Measurements from ENCODE around the gene CTCFL. TPM values are rescaled to one million over a fixed set of nuclear protein-coding genes. Genes with fewer than 3 reads are reported as not detected.

CTCFL gene
- total and polyA plus RNA-seq, 2 of the 13 experiments (the other 11 are each of a cell fraction or from before 2014, with no cell fraction given): 0.04 TPM; not detected in 1

- TF ChIP-seq ZBTB49 (CRISPR knock-in tag; IDR thresholded peaks at IDR 0.05; ENCODE audit: borderline replicate concordance): no peak
- TF ChIP-seq THYN1 (CRISPR knock-in tag; IDR thresholded peaks at IDR 0.05; ENCODE audit: borderline replicate concordance, low read depth): no peak
- TF ChIP-seq POLR2A (IDR thresholded peaks at IDR 0.05; ENCODE audit: insufficient read depth in 1 of 2, low read depth in 2 of 2, low read length in 2 of 2): peak in 1 of 2 experiments; percentile 49; a peak in 2 of 4 replicates
- TF ChIP-seq HES4 (CRISPR knock-in tag; IDR thresholded peaks at IDR 0.05; ENCODE audit: borderline replicate concordance): peak; percentile 49; the same call in 1 of the 2 replicates
- no peak for TF ChIP-seq ZNF737 (CRISPR knock-in tag; IDR thresholded peaks at IDR 0.05; ENCODE audit: borderline replicate concordance)
- TF ChIP-seq SALL2 (CRISPR knock-in tag; IDR thresholded peaks at IDR 0.05): no peak
- peak; percentile 45; the same call in 1 of the 2 replicates for TF ChIP-seq SSRP1 (CRISPR knock-in tag; IDR thresholded peaks at IDR 0.05)
- TF ChIP-seq ZKSCAN8 (CRISPR knock-in tag; IDR thresholded peaks at IDR 0.05; ENCODE audit: borderline replicate concordance): no peak
- no peak for TF ChIP-seq RXRA (CRISPR knock-in tag; IDR thresholded peaks at IDR 0.05)
- TF ChIP-seq ZNF879 (CRISPR knock-in tag; IDR thresholded peaks at IDR 0.05): no peak
- TF ChIP-seq TIGD3 (CRISPR knock-in tag; IDR thresholded peaks at IDR 0.05; ENCODE audit: borderline replicate concordance): no peak
- TF ChIP-seq ZFP36L2 (CRISPR knock-in tag; IDR thresholded peaks at IDR 0.05): no peak
- peak; percentile 45 for TF ChIP-seq ZNF687 (CRISPR knock-in tag; IDR thresholded peaks at IDR 0.05)
- no peak for TF ChIP-seq ZNF333 (CRISPR knock-in tag; IDR thresholded peaks at IDR 0.05; ENCODE audit: borderline replicate concordance)
- no peak for TF ChIP-seq ZNF704 (CRISPR knock-in tag; IDR thresholded peaks at IDR 0.05; ENCODE audit: borderline replicate concordance)
- TF ChIP-seq POLR2AphosphoS5 (IDR thresholded peaks at IDR 0.05; ENCODE audit: low read depth, low read length): peak; percentile 59
- TF ChIP-seq IKZF1 (IDR thresholded peaks at IDR 0.05): no peak
- no peak for TF ChIP-seq MAZ (IDR thresholded peaks at IDR 0.05; ENCODE audit: borderline replicate concordance, low read depth, low read length)
- no peak for TF ChIP-seq MAZ (CRISPR knock-in tag; IDR thresholded peaks at IDR 0.05; ENCODE audit: low read depth)
- TF ChIP-seq MED13 (CRISPR knock-in tag; IDR thresholded peaks at IDR 0.05): no peak
- no peak for TF ChIP-seq ZNF432 (CRISPR knock-in tag; IDR thresholded peaks at IDR 0.05; ENCODE audit: borderline replicate concordance)
Measured at GRCh38 chr20:57562541-57563465, 37.9 kb upstream of the CTCFL start (continued).
